ENCODE results near the gene IFI35. TPM values are rescaled to one million over a fixed set of nuclear protein-coding genes. Genes with fewer than 3 reads are reported as not detected.

IFI35 gene
- total RNA-seq, 1 experiment from 2014 or later, result 4.7 TPM

GRCh38 chr17:43018932-43019331, 12.3 kb downstream of the IFI35 start:
- no peak for TF ChIP-seq NR1H2 (CRISPR knock-in tag; IDR thresholded peaks at IDR 0.05)
- no peak for TF ChIP-seq SP1 (CRISPR knock-in tag; conservative IDR thresholded peaks at IDR 0.05)
- TF ChIP-seq ZNF423 (CRISPR knock-in tag; IDR thresholded peaks at IDR 0.05), result no peak
- TF ChIP-seq ATF1 (CRISPR knock-in tag; IDR thresholded peaks at IDR 0.05), result no peak
- no peak for TF ChIP-seq ZNF416 (CRISPR knock-in tag; IDR thresholded peaks at IDR 0.05)
- TF ChIP-seq PRRX2 (CRISPR knock-in tag; IDR thresholded peaks at IDR 0.05), result no peak
- TF ChIP-seq ELF4 (CRISPR knock-in tag; IDR thresholded peaks at IDR 0.05; ENCODE audit: low read depth), result no peak
- TF ChIP-seq JAZF1 (CRISPR knock-in tag; IDR thresholded peaks at IDR 0.05), result no peak
- TF ChIP-seq NR3C1 (CRISPR knock-in tag; conservative IDR thresholded peaks at IDR 0.05; ENCODE audit: low read depth), result no peak
- no peak for TF ChIP-seq RORB (CRISPR knock-in tag; IDR thresholded peaks at IDR 0.05)
- TF ChIP-seq ZNF121 (CRISPR knock-in tag; IDR thresholded peaks at IDR 0.05), result no peak
- no peak for TF ChIP-seq E2F1 (CRISPR knock-in tag; IDR thresholded peaks at IDR 0.05)
- TF ChIP-seq E2F5 (CRISPR knock-in tag; IDR thresholded peaks at IDR 0.05), result no peak
- TF ChIP-seq OVOL2 (CRISPR knock-in tag; IDR thresholded peaks at IDR 0.05; ENCODE audit: borderline replicate concordance), result no peak
- TF ChIP-seq ZNF532 (CRISPR knock-in tag; IDR thresholded peaks at IDR 0.05; ENCODE audit: borderline replicate concordance), result no peak
- TF ChIP-seq ARID4B (CRISPR knock-in tag; IDR thresholded peaks at IDR 0.05; ENCODE audit: borderline replicate concordance), result no peak
- no peak for TF ChIP-seq EMX1 (CRISPR knock-in tag; IDR thresholded peaks at IDR 0.05)
- no peak for TF ChIP-seq MAX (CRISPR knock-in tag; IDR thresholded peaks at IDR 0.05)
- TF ChIP-seq FOXP1 (CRISPR knock-in tag; IDR thresholded peaks at IDR 0.05; ENCODE audit: borderline replicate concordance), result no peak
- no peak for TF ChIP-seq NFYB (CRISPR knock-in tag; conservative IDR thresholded peaks at IDR 0.05; ENCODE audit: low read depth)
- POLR2A ChIA-PET, result no interaction called here
- Mint-ChIP-seq H3K27me3 (ENCODE audit: low read depth) (no peaks in the 10 kb centered on the region), H3K4me3 (no peak overlapping the region), H3K27ac (no peak overlapping the region), H3K36me3 (peaks cover 25% of the 10 kb centered on the region), H3K9me3 (no peaks in the 10 kb centered on the region), H3K4me1 (peaks cover 37% of the 10 kb centered on the region)
- DNase-seq (ENCODE audit: low spot score), result no peak
- no peak for ATAC-seq
- CTCF ChIA-PET, result interaction anchor here (1.0 to 1.6 kb wide), 2 partner anchors 21 kb away, joined by 5 to 6 read pairs; partner anchors contain the start of gene RPL27

All from WTC11 (cell line).